Measurements from ENCODE around the gene MTERF1.
"Not testable (repeated sequence)": the region's sequence is repeated elsewhere in the genome, so short reads cannot be mapped to it uniquely, and the experiment has no call there.

The MTERF1 gene

GRCh38 chr7:91883676-91884362 lies 3.3 kb upstream of the MTERF1 start:
- no peak for DNase-seq

- DNase-seq: no peak
Observed at GRCh38 chr7:91880016-91880412, 488 bp downstream of the MTERF1 start.

DNA sequence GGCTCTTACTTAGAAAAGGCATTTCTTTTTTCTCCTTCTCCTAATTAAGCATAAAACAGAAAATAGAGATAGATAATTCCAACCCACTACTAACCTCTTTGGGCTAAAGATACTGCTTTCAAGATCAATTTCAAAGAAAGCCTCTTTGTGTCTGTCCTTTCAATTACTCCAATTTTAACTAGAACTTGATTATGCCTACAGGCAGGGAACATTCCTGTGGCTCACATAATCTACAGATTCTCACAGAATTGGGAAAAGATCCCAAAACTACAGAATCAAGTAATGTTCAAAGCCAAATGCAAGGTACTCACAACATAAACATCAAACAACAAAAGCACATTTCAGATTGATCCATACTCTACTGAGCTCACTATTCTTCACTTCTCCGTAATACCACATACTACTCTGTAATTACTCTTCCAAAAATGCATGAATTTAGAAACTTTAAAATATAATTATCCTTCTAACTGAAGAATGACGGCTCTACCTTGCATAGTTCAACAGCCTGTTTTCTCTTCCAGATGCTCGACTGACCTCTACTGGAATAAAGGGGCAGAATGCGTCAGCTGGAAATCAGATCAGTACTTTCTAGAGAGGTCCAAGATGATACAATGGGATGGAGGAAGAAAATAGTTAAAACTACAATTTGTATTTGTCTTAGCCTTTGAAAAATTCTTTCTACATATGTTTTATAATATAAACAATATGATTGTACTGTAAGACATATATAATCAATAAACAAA lies 3.9 kb downstream of the MTERF1 start:
- DNase-seq: no peak

DNA sequence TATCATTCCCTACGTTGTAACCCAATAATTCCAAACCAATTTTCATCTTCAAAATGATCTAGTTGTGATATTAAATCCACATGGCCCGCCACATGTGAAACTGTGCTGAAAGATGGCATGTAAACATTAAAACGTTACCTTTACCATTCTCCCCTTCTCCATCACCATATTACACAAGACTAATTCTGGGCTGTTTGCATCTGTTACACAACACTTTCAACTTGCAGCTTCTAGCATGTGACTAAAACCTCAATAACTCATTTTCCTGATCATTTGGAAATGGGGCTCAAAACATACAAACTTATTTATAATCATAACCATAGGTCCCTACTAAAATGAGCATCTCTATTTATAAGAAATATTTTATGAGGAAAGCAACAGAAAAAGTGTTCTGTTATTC lies 4.7 kb downstream of the MTERF1 start:
- DNase-seq: no peak

GRCh38 chr7:91872928-91873327 lies 7.6 kb downstream of the MTERF1 start:
- no peak for DNase-seq

GRCh38 chr7:91872069-91872468 lies 8.4 kb downstream of the MTERF1 start:
- no peak for DNase-seq

DNA sequence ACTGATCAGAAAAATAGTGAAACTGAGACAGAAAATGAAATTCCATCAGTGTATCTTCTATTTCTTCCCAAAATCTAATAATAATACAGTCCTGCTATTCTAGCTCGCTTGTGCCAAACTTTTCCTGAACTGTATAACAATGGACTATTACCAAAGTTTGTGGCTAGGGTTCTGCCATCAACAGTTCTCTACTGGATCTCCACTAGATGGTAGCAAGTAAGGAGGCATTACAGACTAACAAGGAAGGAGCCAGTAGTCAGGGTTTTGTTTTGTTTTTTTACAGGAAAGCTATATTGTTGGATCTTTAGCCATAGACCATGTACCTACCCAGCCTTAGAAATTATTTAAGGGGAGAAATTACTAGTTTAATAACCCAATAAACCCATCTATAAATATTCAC lies 10.8 kb downstream of the MTERF1 start:
- no peak for DNase-seq

DNA sequence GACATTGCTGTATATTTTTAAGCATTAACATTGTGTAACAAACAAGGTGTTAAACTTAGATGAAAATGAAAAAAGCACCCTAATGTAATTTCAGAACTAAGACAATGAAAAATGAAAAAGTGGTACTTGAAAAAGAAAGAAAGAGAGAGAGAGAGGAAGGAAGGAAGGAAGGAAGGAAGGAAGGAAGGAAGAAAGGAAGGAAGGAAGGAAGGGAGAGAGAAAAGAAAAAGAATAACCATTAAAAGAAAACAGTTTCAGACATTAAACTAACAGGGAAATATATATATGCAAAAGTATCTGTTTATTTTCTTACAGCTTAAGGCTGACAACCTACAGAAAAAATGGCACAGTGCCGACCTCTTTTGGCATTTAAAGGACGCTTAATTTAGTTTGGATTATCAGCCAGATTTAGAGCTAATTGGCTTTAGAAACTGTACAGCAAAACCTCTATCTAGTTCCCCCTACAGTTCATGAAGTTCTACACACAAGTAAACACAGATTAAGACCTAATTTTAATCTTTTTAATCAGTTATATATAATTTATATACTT lies 13.8 kb downstream of the MTERF1 start:
- peak; percentile 9 for DNase-seq

DNA sequence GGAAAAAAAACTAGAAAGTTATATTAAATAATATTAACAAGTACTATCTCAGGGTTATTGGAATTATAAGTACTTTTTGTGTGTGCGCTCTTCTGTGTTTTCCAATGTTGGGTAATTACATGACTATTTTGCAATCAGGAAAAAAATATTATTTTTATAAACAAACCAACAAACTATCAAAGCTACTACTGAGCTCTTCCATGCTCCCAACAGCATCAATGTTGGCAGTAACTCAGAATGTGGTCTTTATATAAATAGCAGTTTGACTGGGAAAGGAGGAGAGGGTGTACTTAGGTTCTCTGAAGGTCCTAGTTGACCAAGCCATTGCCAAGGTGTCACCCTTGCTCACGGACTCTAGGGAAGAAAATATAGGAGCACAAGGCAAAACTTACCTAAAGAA lies 15.0 kb downstream of the MTERF1 start:
- DNase-seq: no peak

GRCh38 chr7:91864604-91865003 lies 15.9 kb downstream of the MTERF1 start:
- DNase-seq: not testable (repeated sequence)

DNA sequence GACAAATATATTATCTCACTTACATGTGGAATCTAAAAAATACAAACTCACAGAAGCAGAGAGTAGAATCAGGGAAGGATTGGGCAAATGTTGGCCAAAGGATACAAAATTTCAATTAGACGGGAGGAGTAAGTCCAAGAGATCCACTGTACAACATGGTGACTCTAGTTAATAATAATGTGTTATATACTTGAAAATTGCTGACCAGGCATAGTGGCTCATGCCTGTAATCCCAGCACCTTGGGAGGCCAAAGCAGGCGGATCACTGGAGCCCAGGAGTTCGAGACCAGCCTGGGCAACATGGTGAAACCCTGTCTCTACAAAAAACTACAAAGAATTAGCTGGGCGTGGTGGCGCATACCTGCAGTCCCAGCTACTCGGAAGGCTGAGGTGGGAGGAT lies 16.4 kb downstream of the MTERF1 start:
- no peak for DNase-seq

GRCh38 chr7:91852263-91852741 lies 28.2 kb downstream of the MTERF1 start:
- DNase-seq: no peak

- no peak for DNase-seq
Observed at GRCh38 chr7:91850455-91850854, 30.0 kb downstream of the MTERF1 start.

DNA sequence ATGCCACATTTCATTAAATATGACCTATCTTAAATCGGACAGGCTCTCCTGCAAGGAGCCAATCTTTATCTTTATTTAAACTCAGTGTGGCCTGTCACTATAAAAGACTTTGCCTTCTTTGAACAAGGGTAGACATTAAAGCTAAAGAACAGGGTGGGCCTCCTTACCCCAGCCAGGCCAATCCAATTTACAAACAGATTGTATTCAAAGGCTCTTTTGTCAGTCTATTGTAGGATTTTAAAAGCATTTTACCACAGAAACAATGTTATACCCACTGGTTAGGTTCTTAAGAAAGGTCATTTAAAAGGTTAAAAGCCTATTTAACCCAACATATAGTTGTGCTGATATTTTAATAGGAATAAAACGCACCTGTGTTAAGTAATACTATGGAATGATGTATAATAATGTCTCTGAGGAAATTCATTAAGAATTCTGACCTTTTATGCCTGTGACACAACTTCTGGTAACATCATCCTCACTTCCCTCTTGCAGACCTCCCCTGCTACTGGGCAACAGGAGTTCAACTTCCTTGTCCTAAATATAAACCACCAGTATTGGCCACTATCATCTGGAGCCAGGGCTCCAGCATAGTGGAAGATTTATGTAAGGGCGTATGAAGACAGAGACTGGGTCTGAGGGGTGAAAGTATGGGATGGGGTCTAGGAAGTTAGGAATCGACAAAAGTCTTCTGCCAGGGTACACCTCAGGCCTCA lies 32.5 kb downstream of the MTERF1 start:
- DNase-seq: no peak

GRCh38 chr7:91847231-91847630 lies 33.3 kb downstream of the MTERF1 start:
- DNase-seq: no peak

DNA sequence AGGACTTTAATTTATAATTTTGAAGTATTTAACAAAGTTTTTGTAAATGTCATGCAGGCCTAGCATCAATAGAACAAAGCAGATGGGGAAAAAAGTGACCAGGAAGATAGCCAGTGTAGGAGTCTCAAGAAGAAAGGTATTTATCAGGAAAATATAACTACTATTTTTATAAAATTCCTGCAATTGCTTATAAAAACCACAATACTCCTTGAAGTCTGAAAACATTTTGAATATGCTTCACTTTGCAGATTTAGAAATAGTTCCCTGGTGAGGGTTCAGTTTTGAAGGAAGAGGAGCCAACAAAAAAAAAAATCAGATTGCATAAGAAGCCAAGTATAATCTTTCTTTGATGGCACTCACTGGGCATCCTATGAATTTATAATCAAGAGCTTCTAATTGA lies 34.1 kb downstream of the MTERF1 start:
- DNase-seq: no peak

DNA sequence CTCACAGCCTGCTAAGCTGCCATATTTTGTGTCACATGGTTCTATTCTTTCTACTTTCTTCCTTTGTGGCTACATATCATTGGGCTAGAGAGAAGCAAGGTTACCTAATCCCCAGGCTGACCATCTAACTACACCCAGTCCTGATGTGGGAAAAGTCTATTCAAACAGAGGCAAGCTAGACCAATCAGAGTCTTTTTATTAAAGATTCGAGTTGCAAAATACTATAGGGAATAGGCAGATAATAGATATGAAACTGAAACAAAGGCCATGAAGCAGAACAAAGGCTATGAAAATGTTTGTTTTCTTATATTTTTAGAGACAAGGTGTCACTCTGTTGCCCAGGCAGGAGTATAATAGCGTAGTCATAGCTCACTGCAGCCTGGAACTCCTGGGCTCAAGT lies 36.7 kb downstream of the MTERF1 start:
- no peak for DNase-seq

- DNase-seq: no peak
Observed at GRCh38 chr7:91838439-91838838, 42.1 kb downstream of the MTERF1 start.

DNA sequence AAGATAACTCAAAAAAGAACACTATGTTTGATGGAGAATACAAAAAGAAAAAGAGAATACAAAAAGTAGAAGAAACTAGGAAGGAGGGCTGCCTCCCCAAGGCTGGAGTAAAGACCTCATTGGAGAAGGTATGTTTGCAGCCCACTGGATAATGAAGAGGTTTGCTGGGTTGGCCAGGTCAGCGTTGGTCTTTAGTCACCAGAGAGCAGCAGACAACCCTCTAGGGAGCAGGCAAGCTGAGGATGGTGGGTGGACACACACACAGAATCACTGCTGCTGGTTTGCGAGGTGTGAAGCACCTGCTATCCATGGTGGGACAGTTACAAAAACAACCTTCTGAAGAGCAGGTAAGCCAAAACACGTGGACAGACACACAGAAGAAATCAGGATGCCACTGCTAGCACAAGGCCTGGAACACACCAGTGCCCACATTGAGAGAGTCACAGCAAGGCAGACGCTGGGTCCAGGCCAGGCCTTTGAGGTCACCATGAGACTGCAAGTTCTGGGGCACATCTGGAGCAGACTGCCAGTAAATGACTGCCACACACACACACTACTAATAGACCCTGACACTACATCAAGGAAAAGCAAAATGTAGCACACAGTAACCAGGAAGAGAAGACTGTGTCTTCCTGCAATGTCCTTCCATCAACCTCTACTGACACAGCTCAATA lies 43.0 kb downstream of the MTERF1 start:
- DNase-seq: no peak

GRCh38 chr7:91835826-91836368 lies 44.6 kb downstream of the MTERF1 start:
- no peak for DNase-seq

- DNase-seq: no peak
Observed at GRCh38 chr7:91835091-91835825, 45.2 kb downstream of the MTERF1 start.

DNA sequence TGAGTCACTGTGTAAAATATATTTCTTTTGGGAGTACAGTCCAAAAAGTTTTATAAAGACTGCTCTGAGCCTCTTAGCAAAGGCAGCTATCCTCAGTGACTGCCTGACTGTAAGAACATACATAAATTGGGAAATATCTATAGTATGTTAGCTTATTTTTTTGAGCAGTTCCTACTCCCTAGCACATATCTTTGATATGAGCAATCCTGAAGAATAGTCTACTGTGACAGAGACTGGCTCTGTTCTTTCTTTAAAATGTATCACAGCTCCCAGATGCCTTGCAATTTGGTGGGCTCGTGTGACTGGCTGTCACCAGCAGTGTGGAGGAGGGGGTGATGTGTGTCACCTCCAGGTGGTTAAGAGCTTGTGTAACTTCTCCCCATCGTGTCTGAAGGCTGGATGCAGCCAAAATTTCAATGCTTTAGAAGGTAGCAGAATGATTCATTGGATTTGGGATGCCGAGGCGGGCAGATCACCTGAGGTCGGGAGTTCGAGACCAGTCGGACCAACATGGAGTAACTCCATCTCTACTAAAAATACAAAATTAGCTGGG lies 47.9 kb downstream of the MTERF1 start:
- no peak for DNase-seq
